Endothelial cell of umbilical vein (primary cell): Measurements from ENCODE around the gene SSH3. TPM values are rescaled to one million over a fixed set of nuclear protein-coding genes. Genes with fewer than 3 reads are reported as not detected.

Experiments used
- BruUV-seq: library from RNA; stranded (reverse); fragments of 400-500 nt; replicated peaks from 2 replicates; lab custom pipeline; 2021; lab: Mats Ljungman, UMichigan
- CTCF ChIA-PET: fragments of 300-600, 350-600 bp; sonication (Branson Sonifier 250); formaldehyde crosslinking; loops from one replicate; lab custom pipeline; 2021; ENCODE audit warnings: antibody characterized with exemption, inconsistent platforms; lab: Charles Lee
- POLR2A ChIA-PET: fragments of 300-600, 350-600 bp; sonication (Branson Sonifier 250); formaldehyde crosslinking; loops from one replicate; lab custom pipeline; 2021; ENCODE audit warnings: antibody characterized with exemption, inconsistent platforms; lab: Charles Lee
- DNase-seq: peaks from one replicate; pipeline ENCODE4 v3.0.0-alpha.2; 2011; ENCODE audit warnings: low read depth, low spot score
- FAIRE-seq: peaks from 2 replicates; lab custom pipeline; 2011; peaks lifted over from hg19 to GRCh38; lab: Jason Lieb, UNC
- H2AFZ ChIP-seq: 2 replicates; pipeline ENCODE4 v1.6.0; 2012; ENCODE audit warnings: low read depth, low read length, control low read depth, inconsistent platforms
- H3K27ac ChIP-seq: 2 replicates; pipeline ENCODE4 v1.5.1; 2011; ENCODE audit warnings: low read depth, mild to moderate bottlenecking, control low read depth, low read length, moderate library complexity; ENCODE audit not compliant: insufficient read depth
- H3K27me3 ChIP-seq, 2 experiments: 2 replicates each; pipeline versions ENCODE4 v1.6.0 to v1.6.1; 2011; ENCODE audit warnings: low read length in 2 of 2, mixed read lengths in 1 of 2; ENCODE audit not compliant: control insufficient read depth in 2 of 2, insufficient read depth in 2 of 2
- H3K36me3 ChIP-seq, 2 experiments: 2 replicates in 1 of 2; 3 replicates in 1 of 2; pipeline ENCODE4 v1.5.1; 2011; ENCODE audit warnings: low read length in 2 of 2, mild to moderate bottlenecking in 1 of 2, moderate library complexity in 1 of 2; ENCODE audit not compliant: control insufficient read depth in 2 of 2, insufficient read depth in 2 of 2; ENCODE audit errors: extremely low read depth in 1 of 2
- H3K4me1 ChIP-seq: 3 replicates; pipeline ENCODE4 v1.5.1; 2011; ENCODE audit warnings: mild to moderate bottlenecking, low read length; ENCODE audit not compliant: control insufficient read depth, insufficient read depth; ENCODE audit errors: extremely low read depth
- H3K4me2 ChIP-seq: 2 replicates; pipeline ENCODE4 v1.6.1; 2011; ENCODE audit warnings: low read length, control low read depth, mixed read lengths; ENCODE audit not compliant: insufficient read depth
- H3K4me3 ChIP-seq, 3 experiments: fragments of 200-600 bp in 1 of 3; sonication (generic), shearing (Covaris generic) in 1 of 3; replicated peaks in 1 of 3; 2 replicates each; pipeline ENCODE4 v1.5.1; 2011 to 2016; ENCODE audit warnings: control low read depth in 3 of 3, low read length in 3 of 3, mild to moderate bottlenecking in 2 of 3, inconsistent platforms in 1 of 3, low read depth in 1 of 3, moderate library complexity in 1 of 3; ENCODE audit not compliant: insufficient read depth in 1 of 3
- H3K79me2 ChIP-seq: 2 replicates; pipeline ENCODE4 v1.6.0; 2012; ENCODE audit warnings: low read length, inconsistent platforms; ENCODE audit not compliant: control insufficient read depth, insufficient read depth
- H3K9ac ChIP-seq: replicated peaks from 2 replicates; pipeline ENCODE3; 2011; ENCODE audit warnings: low read length, control low read depth; ENCODE audit not compliant: insufficient read depth; ENCODE audit errors: extremely low read depth
- H3K9me1 ChIP-seq: replicated peaks from 3 replicates; pipeline ENCODE4 v1.6.0; 2011; ENCODE audit warnings: mild to moderate bottlenecking, low read length; ENCODE audit not compliant: control insufficient read depth, insufficient read depth; ENCODE audit errors: extremely low read depth
- H3K9me3 ChIP-seq: replicated peaks from 2 replicates; pipeline ENCODE4 v1.5.1; 2012; ENCODE audit warnings: low read length, inconsistent platforms; ENCODE audit not compliant: control insufficient read depth, insufficient read depth
- H4K20me1 ChIP-seq: replicated peaks from 2 replicates; pipeline ENCODE3; 2011; ENCODE audit warnings: mild to moderate bottlenecking, low read length; ENCODE audit not compliant: control insufficient read depth, insufficient read depth; ENCODE audit errors: extremely low read depth
- FOS ChIP-seq: IDR thresholded peaks from 2 replicates; pipeline ENCODE4 v1.6.1; 2011; ENCODE audit warnings: mild to moderate bottlenecking, low read length, moderate library complexity, borderline replicate concordance; ENCODE audit not compliant: insufficient read depth
- JUN ChIP-seq: IDR thresholded peaks from 2 replicates; pipeline ENCODE4 v1.6.1; 2011; ENCODE audit warnings: borderline replicate concordance, low read depth; ENCODE audit not compliant: insufficient read length, insufficient read depth
- MYC ChIP-seq: IDR thresholded peaks from one replicate; pipeline ENCODE4 v1.6.1; 2011; ENCODE audit warnings: mild to moderate bottlenecking, low read depth, low read length
- POLR2A ChIP-seq: IDR thresholded peaks from 2 replicates; pipeline ENCODE4 v1.6.1; 2012; ENCODE audit warnings: low read depth, mild to moderate bottlenecking, control low read depth, low read length
- dilution Hi-C: fragments of 300-500 bp; cut with MboI; formaldehyde crosslinking; loops from one replicate; pipeline ENCODE4 v1.15.0; 2019; ENCODE audit warnings: low sequenced_read_pairs; ENCODE audit not compliant: extremely low pct_ligation_motif_present
- intact Hi-C: fragments of 100-400 bp; cut with micrococcal nuclease; formaldehyde crosslinking; loops from one replicate; pipeline ENCODE4 v1.10.0; 2022
- polyA plus RNA-seq, 4 experiments: library from polyadenylated mRNA; depleted of rRNA in 3 of 4; stranded (reverse) in 3 of 4; unstranded in 1 of 4; fragments of >200 nt; gene quantifications; 2 replicates each; pipeline versions ENCODE4 v1.2.1 to v1.2.3, GENCODE V29; 2011 to 2012; ENCODE audit warnings: missing spikeins in 1 of 4
- total RNA-seq: library from RNA; stranded (reverse); gene quantifications from 2 replicates; pipeline ENCODE4 v1.2.3, GENCODE V29; 2021
- TF ChIP-seq, protein P1 (sequence below), 2 donors: IDR thresholded peaks; 1 replicate in 1 of 2; 2 replicates in 1 of 2; pipeline ENCODE4 v1.5.1; 2011; ENCODE audit warnings: low read length in 2 of 2, mild to moderate bottlenecking in 2 of 2, moderate library complexity in 2 of 2, control low read depth in 1 of 2, inconsistent platforms in 1 of 2, low read depth in 1 of 2; ENCODE audit not compliant: insufficient read depth in 1 of 2; ENCODE audit errors: extremely low read depth in 1 of 2

The SSH3 gene
- total and polyA plus RNA-seq, 2 donors (not counting 3 experiments of a cell fraction or from before 2014, with no cell fraction given), result 14.3 to 16.5 TPM

DNA sequence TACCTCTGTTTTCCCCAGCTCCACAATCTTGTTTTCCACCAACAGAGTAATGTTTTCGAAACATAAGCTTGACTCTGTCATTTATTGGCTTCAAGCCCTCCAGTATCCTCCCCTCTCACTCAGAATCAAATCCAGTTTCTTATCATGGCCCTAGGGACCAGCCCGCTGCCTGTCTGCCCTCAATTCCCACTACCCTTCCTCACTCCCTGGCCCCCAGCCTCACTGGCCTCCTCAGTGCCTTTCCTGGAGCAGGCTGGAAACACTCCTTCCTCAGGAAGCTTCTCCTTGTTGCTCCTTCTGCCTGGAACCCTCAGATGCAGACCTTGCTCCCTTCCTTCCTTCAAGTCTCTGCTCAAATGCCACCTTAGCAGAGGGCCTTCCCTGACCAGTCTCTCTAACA, 46.1 kb downstream of the SSH3 start:
- dilution Hi-C loops (no loop called here), intact Hi-C loops (no loop called here)
- Histone ChIP-seq H3K9me1 (no peaks in the 10 kb centered on the region), H4K20me1 (no peaks in the 10 kb centered on the region), H3K4me2 (no peak overlapping the region), H3K79me2 (peaks cover 4% of the 10 kb centered on the region), H3K36me3 (no peaks in the 10 kb centered on the region), H3K27ac (no peak overlapping the region), H2AFZ (no peak overlapping the region), H3K4me1 (peaks cover 25% of the 10 kb centered on the region), H3K27me3 (no peaks in the 10 kb centered on the region), H3K9ac (no peak overlapping the region), H3K4me3 (no peak overlapping the region), H3K9me3 (no peaks in the 10 kb centered on the region)
- POLR2A ChIA-PET, result no interaction called here
- BruUV-seq, result no TSS peak
- no peak for FAIRE-seq
- TF ChIP-seq FOS (no peak), MYC (no peak)
- no peak for DNase-seq
- CTCF ChIA-PET, result interaction anchor here (0.6 to 15.0 kb wide), 3 partner anchors 29 to 86 kb away, joined by 3 to 1051 read pairs (median 7); partner anchors contain the start of gene CLCF1

DNA sequence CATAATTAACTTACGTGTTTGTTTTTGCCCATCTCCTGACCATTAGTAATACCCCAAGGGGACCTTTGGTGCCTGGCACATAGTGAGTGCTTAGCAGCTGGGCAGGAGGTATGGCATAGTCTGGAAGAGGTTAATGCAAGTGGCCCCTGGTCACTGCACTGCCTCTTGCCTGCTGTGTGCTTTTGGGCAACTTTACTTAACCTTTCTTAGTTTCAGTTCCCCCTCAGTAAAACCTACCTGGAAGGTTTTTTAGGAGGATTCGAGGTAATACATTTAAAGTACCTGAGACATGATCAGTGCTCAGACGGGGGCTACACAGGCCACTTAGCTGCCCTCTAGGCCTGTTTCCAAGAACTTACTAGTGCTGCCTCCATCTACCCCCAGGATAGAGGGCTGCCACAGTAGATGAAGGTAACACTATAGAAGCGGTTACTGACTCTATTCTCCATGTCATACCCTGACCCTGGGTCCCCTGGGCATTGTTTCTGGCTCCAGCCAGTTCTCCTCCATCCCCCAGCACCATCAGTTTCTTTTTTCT, 46.7 kb downstream of the SSH3 start:
- Histone ChIP-seq H2AFZ (no peak overlapping the region), H3K27me3 (no peaks in the 10 kb centered on the region), H3K9ac (no peak overlapping the region), H3K79me2 (peaks cover 4% of the 10 kb centered on the region), H4K20me1 (no peaks in the 10 kb centered on the region), H3K4me3 (no peak overlapping the region), H3K4me2 (no peak overlapping the region), H3K9me3 (no peaks in the 10 kb centered on the region), H3K9me1 (no peaks in the 10 kb centered on the region), H3K36me3 (no peaks in the 10 kb centered on the region), H3K27ac (no peak overlapping the region), H3K4me1 (peaks cover 31% of the 10 kb centered on the region)
- intact Hi-C loops, result no loop called here
- ChIA-PET CTCF (interaction anchor here (1.7 to 15.0 kb wide), 4 partner anchors 28 to 87 kb away, joined by 7 to 1051 read pairs (median 16); partner anchors contain the start of gene CLCF1), POLR2A (no interaction called here)
- TF ChIP-seq, protein P1, sequence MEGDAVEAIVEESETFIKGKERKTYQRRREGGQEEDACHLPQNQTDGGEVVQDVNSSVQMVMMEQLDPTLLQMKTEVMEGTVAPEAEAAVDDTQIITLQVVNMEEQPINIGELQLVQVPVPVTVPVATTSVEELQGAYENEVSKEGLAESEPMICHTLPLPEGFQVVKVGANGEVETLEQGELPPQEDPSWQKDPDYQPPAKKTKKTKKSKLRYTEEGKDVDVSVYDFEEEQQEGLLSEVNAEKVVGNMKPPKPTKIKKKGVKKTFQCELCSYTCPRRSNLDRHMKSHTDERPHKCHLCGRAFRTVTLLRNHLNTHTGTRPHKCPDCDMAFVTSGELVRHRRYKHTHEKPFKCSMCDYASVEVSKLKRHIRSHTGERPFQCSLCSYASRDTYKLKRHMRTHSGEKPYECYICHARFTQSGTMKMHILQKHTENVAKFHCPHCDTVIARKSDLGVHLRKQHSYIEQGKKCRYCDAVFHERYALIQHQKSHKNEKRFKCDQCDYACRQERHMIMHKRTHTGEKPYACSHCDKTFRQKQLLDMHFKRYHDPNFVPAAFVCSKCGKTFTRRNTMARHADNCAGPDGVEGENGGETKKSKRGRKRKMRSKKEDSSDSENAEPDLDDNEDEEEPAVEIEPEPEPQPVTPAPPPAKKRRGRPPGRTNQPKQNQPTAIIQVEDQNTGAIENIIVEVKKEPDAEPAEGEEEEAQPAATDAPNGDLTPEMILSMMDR (IDR thresholded peaks at IDR 0.05; ENCODE audit: extremely low read depth in 1 of 2, insufficient read depth in 1 of 2, low read depth in 1 of 2, low read length in 2 of 2), result no peak
- no peak for TF ChIP-seq MYC
- no peak for TF ChIP-seq POLR2A
- TF ChIP-seq JUN, result no peak
- no peak for TF ChIP-seq FOS
- dilution Hi-C loops, result no loop called here
- BruUV-seq, result no TSS peak
- DNase-seq, result no peak
- no peak for FAIRE-seq
